HG02970 (cell line): ENCODE data around the gene REC8.

Experiments used
- ATAC-seq: cut with Tn5 transposase; IDR thresholded peaks from one replicate; pipeline ENCODE4 v1.9.1; 2021; ENCODE audit warnings: mild to moderate bottlenecking, moderate library complexity, moderate number of reproducible peaks; ENCODE audit not compliant: unreplicated experiment, low FRiP score

Gene REC8

GRCh38 chr14:24224618-24225071 lies 52.8 kb downstream of the REC8 start:
- no peak for ATAC-seq

GRCh38 chr14:24226473-24226872 lies 54.6 kb downstream of the REC8 start:
- ATAC-seq = no peak

- no peak for ATAC-seq
Measured at GRCh38 chr14:24228902-24229301, 57.0 kb downstream of the REC8 start.
